SH-SY5Y (cell line): ENCODE results near the gene RPL11.

Source experiments
- GATA2 ChIP-seq: IDR thresholded peaks from 2 replicates; pipeline ENCODE4 v1.6.1; 2011; ENCODE audit warnings: mild to moderate bottlenecking, low read depth, low read length
- GATA3 ChIP-seq: IDR thresholded peaks from 2 replicates; pipeline ENCODE4 v1.6.1; 2011; ENCODE audit warnings: low read depth, mild to moderate bottlenecking, low read length, moderate library complexity

- TF ChIP-seq GATA3: no peak
- no peak for TF ChIP-seq GATA2
Observed at GRCh38 chr1:23692308-23692871, 784 bp downstream of the RPL11 start.
